SK-N-SH (cell line): ENCODE measurements around the gene HOXC10. TPM values are rescaled to one million over a fixed set of nuclear protein-coding genes. Genes with fewer than 3 reads are reported as not detected.
A peak's percentile ranks its signal among the peaks of the same experiment; 100 is the strongest.

Source experiments
- CTCF ChIA-PET: fragments of 300-600, 350-600 bp; formaldehyde crosslinking; extraction: SDS; loops from one replicate; lab custom pipeline; 2021; lab: Yijun Ruan, JAX
- POLR2A ChIA-PET: fragments of 350-600 bp; sonication (Branson Sonifier 250); formaldehyde crosslinking; extraction: SDS; loops from one replicate; lab custom pipeline; 2020; ENCODE audit warnings: antibody characterized with exemption, inconsistent platforms; lab: Yijun Ruan, JAX
- DNase-seq: peaks from one replicate; pipeline ENCODE4 v3.0.0; 2012
- H2AFZ ChIP-seq: fragments of 200-600 bp; sonication (generic); 2 replicates; pipeline ENCODE4 v1.8.1; 2016; ENCODE audit warnings: antibody characterized with exemption, mild to moderate bottlenecking, low read depth
- H3F3A ChIP-seq: fragments of 200-600 bp; sonication (generic); replicated peaks from 2 replicates; pipeline ENCODE3; 2016; ENCODE audit warnings: antibody characterized with exemption, mild to moderate bottlenecking; ENCODE audit not compliant: insufficient read depth
- H3K27ac ChIP-seq, 2 experiments: fragments of 200-500 bp in 1 of 2; fragments of 200-600 bp in 1 of 2; sonication (Bioruptor generic) in 1 of 2; sonication (generic), shearing (Covaris generic) in 1 of 2; 2 replicates each; pipeline versions ENCODE4 v1.5.1 to v1.6.1; 2014 to 2016; ENCODE audit warnings: low read depth in 2 of 2, inconsistent platforms in 1 of 2, low read length in 1 of 2, mild to moderate bottlenecking in 1 of 2, mixed read lengths in 1 of 2
- H3K27me3 ChIP-seq: fragments of 200-600 bp; sonication (generic), shearing (Covaris generic); 2 replicates; pipeline ENCODE4 v1.6.1; 2016; ENCODE audit warnings: mixed run types; ENCODE audit not compliant: insufficient read depth
- H3K36me3 ChIP-seq, 2 experiments: fragments of 200-500 bp in 1 of 2; fragments of 200-600 bp in 1 of 2; sonication (Bioruptor generic) in 1 of 2; sonication (generic) in 1 of 2; replicated peaks in 1 of 2; 2 replicates each; pipeline versions ENCODE3 to v1.5.1; 2014 to 2016; ENCODE audit warnings: low read length in 1 of 2, mild to moderate bottlenecking in 1 of 2; ENCODE audit not compliant: insufficient read depth in 2 of 2, control insufficient read depth in 1 of 2
- H3K4me1 ChIP-seq, 2 experiments: fragments of 200-500 bp in 1 of 2; fragments of 200-600 bp in 1 of 2; sonication (Bioruptor generic) in 1 of 2; sonication (generic), shearing (Covaris generic) in 1 of 2; 2 replicates each; pipeline versions ENCODE4 v1.5.1 to v1.6.1; 2014 to 2016; ENCODE audit warnings: low read depth in 1 of 2, low read length in 1 of 2, mixed run types in 1 of 2; ENCODE audit not compliant: insufficient read depth in 2 of 2, control insufficient read depth in 1 of 2
- H3K4me2 ChIP-seq: fragments of 200-600 bp; sonication (generic), shearing (Covaris generic); 2 replicates; pipeline ENCODE4 v1.6.1; 2017; ENCODE audit warnings: mixed run types
- H3K4me3 ChIP-seq, 2 experiments: fragments of 200-500 bp in 1 of 2; fragments of 200-600 bp in 1 of 2; sonication (Bioruptor generic) in 1 of 2; sonication (generic), shearing (Covaris generic) in 1 of 2; 2 replicates each; pipeline versions ENCODE4 v1.5.1 to v1.8.1; 2014 to 2016; ENCODE audit warnings: low read depth in 2 of 2, inconsistent platforms in 1 of 2, low read length in 1 of 2, mild to moderate bottlenecking in 1 of 2, mixed read lengths in 1 of 2, moderate library complexity in 1 of 2
- H3K79me2 ChIP-seq: fragments of 200-600 bp; sonication (generic); 2 replicates; pipeline ENCODE4 v1.8.1; 2017; ENCODE audit warnings: mild to moderate bottlenecking; ENCODE audit not compliant: insufficient read depth
- H3K9ac ChIP-seq: fragments of 200-600 bp; sonication (generic); 2 replicates; pipeline ENCODE4 v1.6.1; 2017; ENCODE audit warnings: mixed run types
- H3K9me2 ChIP-seq: fragments of 200-600 bp; sonication (generic); 2 replicates; pipeline ENCODE4 v1.6.1; 2017; ENCODE audit warnings: mixed run types
- H3K9me3 ChIP-seq: fragments of 200-600 bp; sonication (generic); 2 replicates; pipeline ENCODE4 v1.6.1; 2017; ENCODE audit warnings: mixed run types, mild to moderate bottlenecking, moderate library complexity
- H4K20me1 ChIP-seq: fragments of 200-600 bp; sonication (generic); 2 replicates; pipeline ENCODE4 v1.6.1; 2017; ENCODE audit warnings: mild to moderate bottlenecking, mixed run types; ENCODE audit not compliant: insufficient read depth
- CHD2 ChIP-seq: fragments of 150-350 bp; IDR thresholded peaks from 2 replicates; pipeline ENCODE4 v1.6.1; 2018; ENCODE audit warnings: low read length; ENCODE audit not compliant: partially characterized antibody
- EP300 ChIP-seq, 2 experiments: IDR thresholded peaks; 2 replicates each; pipeline versions ENCODE4 v1.4.0 to v1.6.1; 2012; ENCODE audit warnings: borderline replicate concordance in 1 of 2, low read depth in 1 of 2, low read length in 1 of 2
- EZH2phosphoT487 ChIP-seq: fragments of 200-600 bp; sonication (generic); IDR thresholded peaks from 2 replicates; pipeline ENCODE4 v1.6.1; 2017; ENCODE audit warnings: low read depth, mixed run types, mild to moderate bottlenecking, antibody characterized with exemption, moderate library complexity, borderline replicate concordance
- FOXJ3 ChIP-seq: sonication (generic); formaldehyde crosslinking; IDR thresholded peaks from 2 replicates; pipeline ENCODE4 v1.5.1; 2020; ENCODE audit warnings: mild to moderate bottlenecking, missing genetic modification reagents
- GATA2 ChIP-seq: sonication (generic); formaldehyde crosslinking; IDR thresholded peaks from 2 replicates; pipeline ENCODE4 v1.5.0; 2020; ENCODE audit warnings: mild to moderate bottlenecking, missing genetic modification reagents
- MEF2A ChIP-seq: IDR thresholded peaks from 2 replicates; pipeline ENCODE4 v1.4.0; 2012; ENCODE audit warnings: low read depth, borderline replicate concordance
- MXI1 ChIP-seq: IDR thresholded peaks from 2 replicates; pipeline ENCODE4 v1.6.1; 2012; ENCODE audit warnings: mild to moderate bottlenecking, low read depth, low read length, improper control_type of control experiment
- NRF1 ChIP-seq: IDR thresholded peaks from 2 replicates; pipeline ENCODE4 v1.6.1; 2012; ENCODE audit warnings: low read depth, mild to moderate bottlenecking, low read length
- RFX5 ChIP-seq: IDR thresholded peaks from 2 replicates; pipeline ENCODE4 v1.6.1; 2012; ENCODE audit warnings: mild to moderate bottlenecking, improper control_type of control experiment, low read length
- RXRA ChIP-seq: IDR thresholded peaks from 2 replicates; pipeline ENCODE4 v1.4.0; 2012; ENCODE audit warnings: low read depth, mild to moderate bottlenecking, borderline replicate concordance
- TEAD4 ChIP-seq: IDR thresholded peaks from 2 replicates; pipeline ENCODE4 v1.4.0; 2012; ENCODE audit warnings: mild to moderate bottlenecking, borderline replicate concordance; ENCODE audit not compliant: insufficient read depth
- YY1 ChIP-seq: IDR thresholded peaks from 2 replicates; pipeline ENCODE4 v1.4.0; 2012; ENCODE audit warnings: low read depth, mild to moderate bottlenecking
- WGBS: methylation state at CpG from one replicate; pipeline ENCODE4 v1.1.6; 2017; ENCODE audit warnings: low lambda C conversion rate; 5-methylcytosine and 5-hydroxymethylcytosine counted together
- polyA plus RNA-seq, 3 experiments: library from polyadenylated mRNA; depleted of rRNA; stranded (reverse); fragments of >200 nt; gene quantifications; 2 replicates each; pipeline ENCODE4 v1.2.3, GENCODE V29; 2012
- TF ChIP-seq, protein P1 (sequence below): IDR thresholded peaks from 2 replicates; pipeline ENCODE4 v1.4.0; 2012; ENCODE audit warnings: low read depth, borderline replicate concordance
- TF ChIP-seq, protein P2 (sequence below): fragments of 150-350 bp; IDR thresholded peaks from 2 replicates; pipeline ENCODE4 v1.6.1; 2017; ENCODE audit warnings: antibody characterized with exemption, low read length, low read depth, borderline replicate concordance
- TF ChIP-seq, protein P3 (sequence below): fragments of 150-350 bp; IDR thresholded peaks from 2 replicates; pipeline ENCODE4 v1.6.1; 2016; ENCODE audit warnings: mild to moderate bottlenecking, low read depth, low read length
- TF ChIP-seq, protein P4 (sequence below): IDR thresholded peaks from 2 replicates; pipeline ENCODE4 v1.4.0; 2012; ENCODE audit warnings: low read depth

The HOXC10 gene
- polyA plus RNA-seq, 1 of the 3 experiments (the other 2 are of a cell fraction): 0.03 TPM

DNA sequence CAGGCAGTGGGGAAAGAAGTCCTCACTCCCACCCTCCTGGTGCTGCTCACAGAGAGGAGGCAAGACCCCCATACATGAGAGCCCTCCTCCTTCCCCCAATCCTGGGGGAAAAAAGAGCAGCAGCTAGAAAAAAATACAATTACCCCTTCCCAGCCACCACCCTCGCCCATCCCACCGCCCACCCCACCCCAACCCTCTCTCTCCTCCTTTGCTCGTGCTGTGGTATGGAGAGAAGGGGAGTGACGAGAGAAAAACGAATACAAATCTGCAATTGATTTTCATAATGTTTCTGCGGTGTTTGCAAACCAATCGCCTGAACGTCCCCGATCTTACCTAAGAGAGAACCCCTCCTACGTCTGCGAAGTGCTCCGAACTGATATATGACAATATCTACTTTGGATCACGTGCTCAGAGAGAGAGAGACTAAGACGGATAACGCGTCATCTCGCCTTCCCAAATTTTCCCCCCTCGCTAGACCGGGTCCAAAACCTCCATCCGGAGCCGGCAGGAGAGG is 12.2 kb upstream of the HOXC10 start, which contains the start of gene HOXC11:
TSS of gene HOXC11 (plus strand) at position 405 of the 514 bp plus-strand sequence. CDS start 116 bp downstream, outside the sequence.
- H3K9me3 ChIP-seq: no peaks in the 10 kb centered on the region
- no peak within 1 kb of the TSS for H3K9ac ChIP-seq
- H3F3A ChIP-seq: peaks cover 3% of the 10 kb centered on the region
- no peaks in the 10 kb centered on the region for H3K9me2 ChIP-seq
- no peak within 1 kb of the TSS for H3K27ac ChIP-seq
- H3K4me2 ChIP-seq: peak within 1 kb of the TSS; percentile 24; the same call in 1 of the 2 replicates
- CTCF ChIA-PET: interaction anchor here (0.9 to 12.7 kb wide), 5 partner anchors 11 to 234 kb away, joined by 3 to 134 read pairs (median 5); partner anchors contain the start of gene HOXC10
- TF ChIP-seq FOXJ3 (CRISPR knock-in tag) (no peak), NRF1 (no peak), YY1 (no peak), RXRA (no peak), GATA2 (CRISPR knock-in tag) (no peak), MXI1 (no peak), EP300 (IDR thresholded peaks at IDR 0.05; ENCODE audit: borderline replicate concordance in 1 of 2, low read depth in 1 of 2, low read length in 1 of 2) (no peak), TEAD4 (no peak), RFX5 (no peak)
- TF ChIP-seq, protein P1, sequence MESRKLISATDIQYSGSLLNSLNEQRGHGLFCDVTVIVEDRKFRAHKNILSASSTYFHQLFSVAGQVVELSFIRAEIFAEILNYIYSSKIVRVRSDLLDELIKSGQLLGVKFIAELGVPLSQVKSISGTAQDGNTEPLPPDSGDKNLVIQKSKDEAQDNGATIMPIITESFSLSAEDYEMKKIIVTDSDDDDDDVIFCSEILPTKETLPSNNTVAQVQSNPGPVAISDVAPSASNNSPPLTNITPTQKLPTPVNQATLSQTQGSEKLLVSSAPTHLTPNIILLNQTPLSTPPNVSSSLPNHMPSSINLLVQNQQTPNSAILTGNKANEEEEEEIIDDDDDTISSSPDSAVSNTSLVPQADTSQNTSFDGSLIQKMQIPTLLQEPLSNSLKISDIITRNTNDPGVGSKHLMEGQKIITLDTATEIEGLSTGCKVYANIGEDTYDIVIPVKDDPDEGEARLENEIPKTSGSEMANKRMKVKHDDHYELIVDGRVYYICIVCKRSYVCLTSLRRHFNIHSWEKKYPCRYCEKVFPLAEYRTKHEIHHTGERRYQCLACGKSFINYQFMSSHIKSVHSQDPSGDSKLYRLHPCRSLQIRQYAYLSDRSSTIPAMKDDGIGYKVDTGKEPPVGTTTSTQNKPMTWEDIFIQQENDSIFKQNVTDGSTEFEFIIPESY: no peak
- TF ChIP-seq, protein P2, sequence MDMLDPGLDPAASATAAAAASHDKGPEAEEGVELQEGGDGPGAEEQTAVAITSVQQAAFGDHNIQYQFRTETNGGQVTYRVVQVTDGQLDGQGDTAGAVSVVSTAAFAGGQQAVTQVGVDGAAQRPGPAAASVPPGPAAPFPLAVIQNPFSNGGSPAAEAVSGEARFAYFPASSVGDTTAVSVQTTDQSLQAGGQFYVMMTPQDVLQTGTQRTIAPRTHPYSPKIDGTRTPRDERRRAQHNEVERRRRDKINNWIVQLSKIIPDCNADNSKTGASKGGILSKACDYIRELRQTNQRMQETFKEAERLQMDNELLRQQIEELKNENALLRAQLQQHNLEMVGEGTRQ: no peak
- 36% methylated on average over 21 of the region's 21 CpGs for WGBS
- 0 out of 2 replicates have a peak, but pooled peaks cover 2% of the 10 kb centered on the region for H4K20me1 ChIP-seq
- POLR2A ChIA-PET: no interaction called here
- no peaks in the 10 kb centered on the region for H3K36me3 ChIP-seq
- no peak for DNase-seq
- no peak within 1 kb of the TSS; the same call in 1 of the 2 replicates for H2AFZ ChIP-seq
- H3K4me3 ChIP-seq: no peak within 1 kb of the TSS
- H3K79me2 ChIP-seq: no peaks in the 10 kb centered on the region
- peaks cover 0 to 2% of the 10 kb centered on the region in 2 experiments; a peak in 1 of 4 replicates for H3K4me1 ChIP-seq
- peaks cover 100% of the 10 kb centered on the region for H3K27me3 ChIP-seq

DNA sequence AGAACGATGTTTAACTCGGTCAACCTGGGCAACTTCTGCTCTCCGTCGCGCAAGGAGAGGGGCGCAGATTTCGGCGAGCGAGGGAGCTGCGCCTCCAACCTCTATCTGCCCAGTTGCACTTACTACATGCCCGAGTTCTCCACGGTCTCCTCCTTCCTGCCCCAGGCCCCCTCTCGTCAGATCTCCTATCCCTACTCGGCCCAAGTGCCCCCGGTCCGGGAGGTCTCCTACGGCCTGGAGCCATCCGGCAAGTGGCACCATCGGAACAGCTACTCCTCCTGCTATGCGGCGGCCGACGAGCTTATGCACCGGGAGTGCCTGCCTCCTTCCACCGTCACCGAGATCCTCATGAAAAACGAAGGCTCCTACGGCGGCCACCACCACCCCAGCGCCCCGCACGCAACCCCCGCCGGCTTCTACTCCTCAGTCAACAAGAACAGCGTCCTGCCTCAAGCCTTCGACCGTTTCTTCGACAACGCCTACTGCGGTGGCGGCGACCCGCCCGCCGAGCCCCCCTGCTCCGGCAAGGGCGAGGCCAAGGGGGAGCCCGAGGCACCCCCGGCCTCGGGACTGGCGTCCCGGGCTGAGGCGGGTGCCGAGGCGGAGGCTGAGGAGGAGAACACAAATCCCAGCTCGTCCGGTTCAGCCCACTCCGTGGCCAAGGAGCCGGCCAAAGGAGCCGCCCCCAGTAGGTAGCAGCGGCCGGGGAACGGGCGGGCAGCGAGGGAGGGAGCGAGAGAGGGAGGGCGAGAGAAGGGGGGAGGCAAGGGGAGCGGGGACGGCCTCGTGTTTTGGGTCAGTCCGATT is 11.5 kb upstream of the HOXC10 start:
- H3K4me1 ChIP-seq: peaks cover 0 to 2% of the 10 kb centered on the region in 2 experiments; a peak in 1 of 4 replicates
- no peaks in the 10 kb centered on the region for H3K9me3 ChIP-seq
- no peaks in the 10 kb centered on the region for H3K36me3 ChIP-seq
- DNase-seq: no peak
- H4K20me1 ChIP-seq: 0 out of 2 replicates have a peak, but pooled peaks cover 2% of the 10 kb centered on the region
- H3K27ac ChIP-seq: no peak overlapping the region
- H3K9ac ChIP-seq: no peak overlapping the region
- POLR2A ChIA-PET: no interaction called here
- peaks cover 98% of the 10 kb centered on the region for H3K27me3 ChIP-seq
- peaks cover 3% of the 10 kb centered on the region for H3F3A ChIP-seq
- no peaks in the 10 kb centered on the region for H3K9me2 ChIP-seq
- CTCF ChIA-PET: interaction anchor here (0.9 to 12.7 kb wide), 3 partner anchors 15 to 234 kb away, joined by 3 to 134 read pairs (median 5); partner anchors contain the start of gene HOXC10
- H2AFZ ChIP-seq: no peak overlapping the region; the same call in 1 of the 2 replicates
- 18% methylated on average over 41 of the region's 71 CpGs for WGBS
- no peaks in the 10 kb centered on the region for H3K79me2 ChIP-seq
- H3K4me3 ChIP-seq: no peak overlapping the region
- TF ChIP-seq EZH2phosphoT487: peak; percentile 97
- no peak for TF ChIP-seq CHD2
- TF ChIP-seq EP300 (IDR thresholded peaks at IDR 0.05; ENCODE audit: borderline replicate concordance in 1 of 2, low read depth in 1 of 2, low read length in 1 of 2): no peak
- no peak for TF ChIP-seq FOXJ3 (CRISPR knock-in tag)
- TF ChIP-seq, protein P3, sequence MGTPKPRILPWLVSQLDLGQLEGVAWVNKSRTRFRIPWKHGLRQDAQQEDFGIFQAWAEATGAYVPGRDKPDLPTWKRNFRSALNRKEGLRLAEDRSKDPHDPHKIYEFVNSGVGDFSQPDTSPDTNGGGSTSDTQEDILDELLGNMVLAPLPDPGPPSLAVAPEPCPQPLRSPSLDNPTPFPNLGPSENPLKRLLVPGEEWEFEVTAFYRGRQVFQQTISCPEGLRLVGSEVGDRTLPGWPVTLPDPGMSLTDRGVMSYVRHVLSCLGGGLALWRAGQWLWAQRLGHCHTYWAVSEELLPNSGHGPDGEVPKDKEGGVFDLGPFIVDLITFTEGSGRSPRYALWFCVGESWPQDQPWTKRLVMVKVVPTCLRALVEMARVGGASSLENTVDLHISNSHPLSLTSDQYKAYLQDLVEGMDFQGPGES: no peak
- TF ChIP-seq, protein P4, sequence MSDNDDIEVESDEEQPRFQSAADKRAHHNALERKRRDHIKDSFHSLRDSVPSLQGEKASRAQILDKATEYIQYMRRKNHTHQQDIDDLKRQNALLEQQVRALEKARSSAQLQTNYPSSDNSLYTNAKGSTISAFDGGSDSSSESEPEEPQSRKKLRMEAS: no peak
- TF ChIP-seq MEF2A: no peak
- TF ChIP-seq, all 33 proteins: peak for 1
- H3K4me2 ChIP-seq: peak overlapping the region; percentile 24; the same call in 1 of the 2 replicates
